ENCODE measurements around the gene PRPSAP1.
A peak's percentile ranks its signal among the peaks of the same experiment; 100 is the strongest.

The PRPSAP1 gene

GRCh38 chr17:76264425-76264754, 89.3 kb downstream of the PRPSAP1 start:
- ChIA-PET CTCF (interaction anchor here (1.0 to 1.1 kb wide), 3 partner anchors 23 to 143 kb away, joined by 3 to 4 read pairs (median 4); no protein-coding TSS in a partner anchor), POLR2A (ENCODE audit: low non-redundant PET) (interaction anchor here (0.6 to 0.7 kb wide), 2 partner anchors 26 to 184 kb away, joined by 3 to 6 read pairs; no protein-coding TSS in a partner anchor)
- H3K27ac ChIP-seq: peak overlapping the region; percentile 93
- TF ChIP-seq CTCF (conservative IDR thresholded peaks at IDR 0.05; ENCODE audit: low read depth): no peak
- DNase-seq (ENCODE audit: low spot score): no peak

- ChIA-PET POLR2A (ENCODE audit: low non-redundant PET) (no interaction called here), CTCF (interaction anchor here (0.5 to 1.1 kb wide), 3 partner anchors 47 to 223 kb away, joined by 3 to 4 read pairs (median 3); no protein-coding TSS in a partner anchor)
- H3K27ac ChIP-seq: peak overlapping the region; percentile 93
These were observed 89.8 kb downstream of the PRPSAP1 start for GRCh38 chr17:76263896-76264295.

GRCh38 chr17:76262732-76263344, 90.9 kb downstream of the PRPSAP1 start:
- peak overlapping the region; percentile 55 for H3K27ac ChIP-seq
- TF ChIP-seq CTCF (conservative IDR thresholded peaks at IDR 0.05; ENCODE audit: low read depth): no peak
- ChIA-PET CTCF (interaction anchor here (0.5 to 1.2 kb wide), 3 partner anchors 8 to 36 kb away, joined by 4 to 5 read pairs (median 4); no protein-coding TSS in a partner anchor), POLR2A (ENCODE audit: low non-redundant PET) (interaction anchor here (0.5 to 0.6 kb wide), 2 partner anchors 59 to 239 kb away, joined by 3 to 9 read pairs; no protein-coding TSS in a partner anchor)
- DNase-seq (ENCODE audit: low spot score): no peak

More at GRCh38 chr17:76263896-76264295, 89.8 kb downstream of the PRPSAP1 start:
- no peak for DNase-seq (ENCODE audit: low spot score)
- TF ChIP-seq CTCF (conservative IDR thresholded peaks at IDR 0.05; ENCODE audit: low read depth): no peak

GRCh38 chr17:76261421-76262215, 92.1 kb downstream of the PRPSAP1 start:
- DNase-seq (ENCODE audit: low spot score): no peak
- ChIA-PET POLR2A (ENCODE audit: low non-redundant PET) (interaction anchor here (0.6 kb wide), 1 partner anchor 57 kb away, joined by 3 read pairs; no protein-coding TSS in a partner anchor), CTCF (interaction anchor here (0.6 to 0.7 kb wide), 2 partner anchors 18 to 90 kb away, joined by 3 read pairs; no protein-coding TSS in a partner anchor)
- H3K27ac ChIP-seq: no peak overlapping the region
- TF ChIP-seq CTCF (conservative IDR thresholded peaks at IDR 0.05; ENCODE audit: low read depth): no peak

- H3K27ac ChIP-seq: no peak overlapping the region
- TF ChIP-seq CTCF (conservative IDR thresholded peaks at IDR 0.05; ENCODE audit: low read depth): no peak
- DNase-seq (ENCODE audit: low spot score): no peak
- CTCF ChIA-PET: interaction anchor here (0.6 kb wide), 1 partner anchor 89 kb away, joined by 3 read pairs; no protein-coding TSS in a partner anchor
- POLR2A ChIA-PET (ENCODE audit: low non-redundant PET): no interaction called here
These were observed 93.0 kb downstream of the PRPSAP1 start for GRCh38 chr17:76260669-76261068.

- POLR2A ChIA-PET (ENCODE audit: low non-redundant PET): no interaction called here
- no peak overlapping the region for H3K27ac ChIP-seq
- CTCF ChIA-PET: no interaction called here
- no peak for TF ChIP-seq CTCF (conservative IDR thresholded peaks at IDR 0.05; ENCODE audit: low read depth)
- no peak for DNase-seq (ENCODE audit: low spot score)
These were observed 93.5 kb downstream of the PRPSAP1 start for GRCh38 chr17:76260220-76260619.
